Thyroid gland (tissue), 4 donors: ENCODE results near the gene ELOVL7.

ENCODE experiments used
- CTCF ChIP-seq, 6 experiments: fragments of 200-600 bp in 3 of 6; fragments of 450-650 bp in 3 of 6; sonication (generic) in 3 of 6; IDR thresholded peaks; one replicate each; pipeline ENCODE4 v1.5.1; 2016 to 2019; ENCODE audit warnings: antibody characterized with exemption in 6 of 6, mild to moderate bottlenecking in 2 of 6, inconsistent platforms in 1 of 6, moderate library complexity in 1 of 6
- POLR2A ChIP-seq, 2 donors: fragments of 450-650 bp; IDR thresholded peaks; one replicate each; pipeline ENCODE4 v1.6.1; 2017; ENCODE audit warnings: antibody characterized with exemption in 2 of 2, mild to moderate bottlenecking in 2 of 2, moderate library complexity in 1 of 2

- no peak for TF ChIP-seq CTCF (IDR thresholded peaks at IDR 0.05)
- TF ChIP-seq POLR2A (IDR thresholded peaks at IDR 0.05), result no peak
Measured at GRCh38 chr5:60836131-60836530, 7.9 kb downstream of the ELOVL7 start.
